ENCODE data around the gene SCN1B.
"Not testable (repeated sequence)": the region's sequence is repeated elsewhere in the genome, so short reads cannot be mapped to it uniquely, and the experiment has no call there.

SCN1B gene

DNA sequence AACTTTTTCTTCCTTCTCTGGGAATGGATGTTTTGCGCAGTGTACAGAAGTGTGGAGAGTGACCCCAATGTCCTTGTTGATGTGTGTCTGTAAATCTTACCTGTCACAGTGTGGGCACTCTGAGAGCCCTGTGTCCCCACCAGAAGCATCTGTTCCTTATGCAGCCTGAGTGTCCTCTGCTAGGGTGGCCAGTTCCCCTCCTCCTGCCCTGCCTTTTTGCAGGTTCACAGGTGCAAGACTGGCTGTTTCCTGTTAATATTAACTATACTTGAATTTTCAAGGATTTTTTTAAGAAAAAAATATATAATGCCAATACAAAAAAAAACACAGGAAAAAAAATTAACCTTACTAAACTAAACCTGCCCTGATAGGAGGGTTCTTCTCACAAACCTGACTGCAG lies 42.2 kb upstream of the SCN1B start:
- TF ChIP-seq, protein P1, sequence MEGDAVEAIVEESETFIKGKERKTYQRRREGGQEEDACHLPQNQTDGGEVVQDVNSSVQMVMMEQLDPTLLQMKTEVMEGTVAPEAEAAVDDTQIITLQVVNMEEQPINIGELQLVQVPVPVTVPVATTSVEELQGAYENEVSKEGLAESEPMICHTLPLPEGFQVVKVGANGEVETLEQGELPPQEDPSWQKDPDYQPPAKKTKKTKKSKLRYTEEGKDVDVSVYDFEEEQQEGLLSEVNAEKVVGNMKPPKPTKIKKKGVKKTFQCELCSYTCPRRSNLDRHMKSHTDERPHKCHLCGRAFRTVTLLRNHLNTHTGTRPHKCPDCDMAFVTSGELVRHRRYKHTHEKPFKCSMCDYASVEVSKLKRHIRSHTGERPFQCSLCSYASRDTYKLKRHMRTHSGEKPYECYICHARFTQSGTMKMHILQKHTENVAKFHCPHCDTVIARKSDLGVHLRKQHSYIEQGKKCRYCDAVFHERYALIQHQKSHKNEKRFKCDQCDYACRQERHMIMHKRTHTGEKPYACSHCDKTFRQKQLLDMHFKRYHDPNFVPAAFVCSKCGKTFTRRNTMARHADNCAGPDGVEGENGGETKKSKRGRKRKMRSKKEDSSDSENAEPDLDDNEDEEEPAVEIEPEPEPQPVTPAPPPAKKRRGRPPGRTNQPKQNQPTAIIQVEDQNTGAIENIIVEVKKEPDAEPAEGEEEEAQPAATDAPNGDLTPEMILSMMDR (IDR thresholded peaks at IDR 0.05; ENCODE audit: unreplicated experiment in 3 of 3), result no peak
- Mint-ChIP-seq H3K27me3 (ENCODE audit: low read depth) (peaks cover 3% of the 10 kb centered on the region), H3K4me1 (peaks cover 5% of the 10 kb centered on the region), H3K27ac (no peak overlapping the region), H3K4me3 (no peak overlapping the region), H3K36me3 (ENCODE audit: low read depth) (no peaks in the 10 kb centered on the region), H3K9me3 (peaks cover 13% of the 10 kb centered on the region)

DNA sequence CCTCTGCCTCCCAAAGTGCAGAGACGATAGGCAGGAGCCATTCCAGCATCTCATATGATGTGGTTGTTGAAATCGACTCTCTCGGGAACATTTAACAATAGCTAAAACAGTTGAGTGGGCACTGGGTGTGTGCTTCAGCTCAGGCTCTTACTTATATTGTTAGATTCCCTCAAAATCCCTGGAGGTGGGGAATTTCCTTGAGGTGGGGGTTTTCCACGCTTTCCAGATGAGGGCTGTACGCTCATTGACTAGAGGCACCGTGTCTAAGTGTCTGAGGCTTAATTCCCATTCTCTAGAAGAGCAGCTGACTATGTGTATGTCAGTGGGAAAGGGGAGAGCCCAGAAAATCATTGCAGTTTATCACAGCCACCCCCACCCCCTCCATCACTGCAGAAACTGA lies 41.0 kb upstream of the SCN1B start:
- peaks cover 5% of the 10 kb centered on the region for H3K4me1 Mint-ChIP-seq
- H3K36me3 Mint-ChIP-seq (ENCODE audit: low read depth), result no peaks in the 10 kb centered on the region
- H3K27me3 Mint-ChIP-seq (ENCODE audit: low read depth), result peaks cover 3% of the 10 kb centered on the region
- H3K27ac Mint-ChIP-seq, result no peak overlapping the region
- TF ChIP-seq, protein P1 (IDR thresholded peaks at IDR 0.05; ENCODE audit: unreplicated experiment in 3 of 3), result no peak
- H3K4me3 Mint-ChIP-seq, result no peak overlapping the region
- H3K9me3 Mint-ChIP-seq, result peaks cover 11% of the 10 kb centered on the region

DNA sequence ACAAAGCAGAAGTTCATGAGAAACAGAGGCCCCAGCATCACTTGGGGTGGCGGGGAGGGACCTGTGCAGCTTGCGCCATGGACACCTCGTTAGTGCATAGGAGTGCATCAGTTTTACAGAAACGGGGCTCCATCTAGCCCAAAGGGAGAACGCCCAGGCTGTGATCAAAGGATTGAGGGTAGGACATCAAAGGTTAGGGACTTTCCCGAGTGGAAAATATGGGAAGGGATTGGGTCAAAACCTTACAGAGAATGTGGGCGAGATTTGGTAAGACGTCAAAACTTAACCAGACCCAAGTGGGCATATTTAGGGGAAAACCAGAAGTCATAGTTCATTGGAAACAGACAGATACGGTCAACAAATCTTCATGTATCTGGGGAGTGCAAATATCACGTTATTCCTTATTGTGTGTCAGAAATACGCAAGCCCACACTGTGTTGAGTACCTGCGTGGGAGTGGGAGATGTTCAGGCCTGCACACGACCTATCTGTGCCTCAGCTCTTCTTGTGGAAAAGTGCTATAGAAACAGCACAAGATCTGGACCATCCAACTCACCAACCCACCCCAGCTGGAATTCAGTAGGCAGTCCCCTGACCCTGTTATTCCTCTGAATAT lies 39.6 kb upstream of the SCN1B start:
- Mint-ChIP-seq H3K9me3 (peaks cover 5% of the 10 kb centered on the region), H3K4me1 (peaks cover 4% of the 10 kb centered on the region), H3K36me3 (ENCODE audit: low read depth) (no peaks in the 10 kb centered on the region), H3K4me3 (no peak overlapping the region), H3K27me3 (ENCODE audit: low read depth) (peaks cover 3% of the 10 kb centered on the region), H3K27ac (no peak overlapping the region)
- TF ChIP-seq, protein P1 (IDR thresholded peaks at IDR 0.05; ENCODE audit: unreplicated experiment in 3 of 3), result no peak

DNA sequence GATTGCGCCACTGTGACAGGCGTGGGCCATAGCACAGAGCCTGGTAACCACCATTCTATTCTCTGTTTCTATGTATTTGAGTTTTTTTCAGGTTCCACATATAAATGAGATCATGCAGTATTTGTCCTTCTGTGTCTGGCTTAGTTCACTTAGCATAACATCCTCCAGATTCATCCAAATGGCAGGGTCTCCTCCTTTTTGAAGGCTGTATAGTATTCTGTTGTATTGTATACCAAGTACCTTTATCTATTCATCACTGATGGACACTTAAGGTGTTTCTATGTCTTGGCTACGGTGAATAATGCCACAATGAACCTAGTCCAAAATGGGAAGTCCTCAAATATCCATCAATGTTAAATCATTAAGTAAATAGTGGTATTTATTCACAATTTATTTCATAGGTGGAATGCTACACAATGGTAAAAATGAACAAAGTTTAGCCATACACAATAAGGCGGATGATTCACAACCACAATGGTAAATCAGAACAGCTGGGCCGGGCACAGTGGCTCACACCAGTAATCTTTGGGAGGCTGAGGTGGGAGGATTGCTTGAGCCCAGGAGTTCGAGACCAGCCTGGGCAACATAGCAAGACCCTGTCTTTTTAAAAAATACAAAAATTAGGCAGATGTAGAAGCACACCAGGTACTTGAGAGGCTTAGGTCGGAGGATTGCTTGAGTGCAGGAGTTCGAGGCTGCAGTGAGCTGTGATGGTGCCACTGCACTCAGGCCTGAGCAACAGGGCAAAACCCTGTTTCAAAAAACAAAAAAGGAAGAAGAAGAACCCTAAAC lies 38.5 kb upstream of the SCN1B start:
- TF ChIP-seq, protein P1 (IDR thresholded peaks at IDR 0.05; ENCODE audit: unreplicated experiment in 3 of 3), result no peak
- Mint-ChIP-seq H3K9me3 (peaks cover 3% of the 10 kb centered on the region), H3K27me3 (ENCODE audit: low read depth) (peaks cover 3% of the 10 kb centered on the region), H3K4me3 (no peak overlapping the region), H3K36me3 (ENCODE audit: low read depth) (no peaks in the 10 kb centered on the region), H3K4me1 (no peaks in the 10 kb centered on the region), H3K27ac (no peak overlapping the region)

DNA sequence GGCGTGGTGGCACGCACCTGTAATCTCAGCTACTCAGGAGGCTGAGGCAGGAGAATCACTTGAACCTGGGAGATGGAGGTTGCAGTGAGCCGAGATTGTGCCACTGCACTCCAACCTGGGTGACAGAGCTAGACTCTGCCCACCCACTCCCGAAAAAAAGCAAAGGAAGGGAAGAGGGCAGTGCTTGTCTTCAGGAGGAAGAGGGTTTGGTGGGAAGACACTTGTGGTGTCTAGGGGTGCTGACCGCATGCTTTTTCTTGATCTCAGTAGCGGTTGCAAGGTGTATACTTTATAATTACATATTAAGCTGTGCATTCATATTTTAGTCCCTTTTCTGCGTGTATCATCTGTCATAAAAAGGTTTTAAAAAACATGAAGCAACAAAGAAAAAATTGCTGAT lies 37.7 kb upstream of the SCN1B start:
- not testable (repeated sequence) for H3K4me3 Mint-ChIP-seq; H3K9me3 Mint-ChIP-seq; H3K27me3 Mint-ChIP-seq (ENCODE audit: low read depth); H3K27ac Mint-ChIP-seq; H3K36me3 Mint-ChIP-seq (ENCODE audit: low read depth); H3K4me1 Mint-ChIP-seq

DNA sequence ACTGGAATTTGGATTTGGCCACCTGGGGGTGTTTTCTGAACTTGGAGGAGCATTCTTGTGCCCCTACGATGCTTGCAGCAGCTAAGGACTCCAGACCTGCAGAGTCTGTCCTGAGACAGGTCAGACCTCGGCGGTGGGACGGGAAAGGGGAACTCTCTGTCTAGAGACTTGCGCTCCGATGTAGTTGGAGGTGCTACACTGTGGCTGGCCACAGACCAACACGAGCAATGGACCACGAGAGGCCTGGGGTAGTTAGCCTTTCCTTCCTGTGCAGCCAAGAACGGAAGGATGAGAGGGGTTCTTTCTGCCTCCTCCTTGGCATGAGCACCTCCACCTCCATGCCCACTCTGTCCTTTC lies 36.0 kb upstream of the SCN1B start:
- TF ChIP-seq, protein P1 (IDR thresholded peaks at IDR 0.05; ENCODE audit: unreplicated experiment in 3 of 3), result no peak
- Mint-ChIP-seq H3K4me3 (no peak overlapping the region), H3K4me1 (peaks cover 17% of the 10 kb centered on the region), H3K27me3 (ENCODE audit: low read depth) (no peaks in the 10 kb centered on the region), H3K9me3 (peaks cover 3% of the 10 kb centered on the region), H3K36me3 (ENCODE audit: low read depth) (no peaks in the 10 kb centered on the region), H3K27ac (no peak overlapping the region)

Data from nephron (organoid).